HL-60 (cell line): ENCODE data around the gene PHLDB2.

Source experiments
- DNase-seq, 2 experiments: peaks; one replicate each; pipeline ENCODE4 v3.0.0-alpha.2; 2010 to 2020; ENCODE audit warnings: low read depth in 1 of 2, low spot score in 1 of 2
- H3K27ac ChIP-seq: fragments of 250-450 bp; sonication (Bioruptor Pico); replicated peaks from 2 replicates; pipeline ENCODE4 v1.5.1; 2020; ENCODE audit warnings: mild to moderate bottlenecking, moderate library complexity
- H3K27me3 ChIP-seq: fragments of 250-450 bp; sonication (Bioruptor Pico); 2 replicates; pipeline ENCODE4 v1.5.1; 2021; ENCODE audit warnings: mild to moderate bottlenecking, moderate library complexity; ENCODE audit not compliant: insufficient read depth, poor library complexity, severe bottlenecking
- H3K4me3 ChIP-seq: replicated peaks from 2 replicates; pipeline ENCODE4 v1.5.1; 2011; ENCODE audit warnings: mild to moderate bottlenecking, control low read depth, low read length; ENCODE audit not compliant: insufficient read depth
- GABPA ChIP-seq: IDR thresholded peaks from 2 replicates; pipeline ENCODE4 v1.6.1; 2012; ENCODE audit warnings: low read depth
- POLR2AphosphoS5 ChIP-seq: IDR thresholded peaks from 2 replicates; pipeline ENCODE4 v1.6.1; 2012; ENCODE audit warnings: low read depth
- SPI1 ChIP-seq: IDR thresholded peaks from 2 replicates; pipeline ENCODE4 v1.6.1; 2012; ENCODE audit warnings: low read depth, mild to moderate bottlenecking, borderline replicate concordance
- TF ChIP-seq, protein P1 (sequence below): IDR thresholded peaks from 2 replicates; pipeline ENCODE4 v1.6.1; 2012; ENCODE audit warnings: low read depth; ENCODE audit not compliant: insufficient replicate concordance
- TF ChIP-seq, protein P2 (sequence below): IDR thresholded peaks from one replicate; pipeline ENCODE4 v1.5.1; 2011; ENCODE audit warnings: low read length, control low read depth, inconsistent platforms; ENCODE audit not compliant: insufficient read depth

Gene PHLDB2

DNA sequence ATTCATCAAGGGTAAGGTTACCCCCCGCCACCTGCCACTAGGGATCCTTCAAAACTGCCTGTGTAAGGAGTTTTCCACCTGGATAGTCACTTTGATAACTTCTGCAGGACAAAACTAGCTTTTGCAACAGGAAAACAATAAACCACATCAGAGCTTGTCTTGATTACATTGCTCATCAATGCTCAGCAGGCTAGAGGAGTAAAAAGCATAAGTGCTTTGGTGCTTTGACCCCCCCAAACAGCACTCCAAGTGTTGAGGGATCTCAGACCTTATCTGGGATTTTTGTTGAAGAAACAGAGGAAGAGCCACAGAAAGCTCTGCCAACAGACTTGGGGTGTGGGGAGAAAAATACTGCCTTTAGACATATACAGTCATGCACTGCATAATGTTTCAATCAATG is 10.8 kb upstream of the PHLDB2 start:
- DNase-seq = no peak
- TF ChIP-seq, protein P1, sequence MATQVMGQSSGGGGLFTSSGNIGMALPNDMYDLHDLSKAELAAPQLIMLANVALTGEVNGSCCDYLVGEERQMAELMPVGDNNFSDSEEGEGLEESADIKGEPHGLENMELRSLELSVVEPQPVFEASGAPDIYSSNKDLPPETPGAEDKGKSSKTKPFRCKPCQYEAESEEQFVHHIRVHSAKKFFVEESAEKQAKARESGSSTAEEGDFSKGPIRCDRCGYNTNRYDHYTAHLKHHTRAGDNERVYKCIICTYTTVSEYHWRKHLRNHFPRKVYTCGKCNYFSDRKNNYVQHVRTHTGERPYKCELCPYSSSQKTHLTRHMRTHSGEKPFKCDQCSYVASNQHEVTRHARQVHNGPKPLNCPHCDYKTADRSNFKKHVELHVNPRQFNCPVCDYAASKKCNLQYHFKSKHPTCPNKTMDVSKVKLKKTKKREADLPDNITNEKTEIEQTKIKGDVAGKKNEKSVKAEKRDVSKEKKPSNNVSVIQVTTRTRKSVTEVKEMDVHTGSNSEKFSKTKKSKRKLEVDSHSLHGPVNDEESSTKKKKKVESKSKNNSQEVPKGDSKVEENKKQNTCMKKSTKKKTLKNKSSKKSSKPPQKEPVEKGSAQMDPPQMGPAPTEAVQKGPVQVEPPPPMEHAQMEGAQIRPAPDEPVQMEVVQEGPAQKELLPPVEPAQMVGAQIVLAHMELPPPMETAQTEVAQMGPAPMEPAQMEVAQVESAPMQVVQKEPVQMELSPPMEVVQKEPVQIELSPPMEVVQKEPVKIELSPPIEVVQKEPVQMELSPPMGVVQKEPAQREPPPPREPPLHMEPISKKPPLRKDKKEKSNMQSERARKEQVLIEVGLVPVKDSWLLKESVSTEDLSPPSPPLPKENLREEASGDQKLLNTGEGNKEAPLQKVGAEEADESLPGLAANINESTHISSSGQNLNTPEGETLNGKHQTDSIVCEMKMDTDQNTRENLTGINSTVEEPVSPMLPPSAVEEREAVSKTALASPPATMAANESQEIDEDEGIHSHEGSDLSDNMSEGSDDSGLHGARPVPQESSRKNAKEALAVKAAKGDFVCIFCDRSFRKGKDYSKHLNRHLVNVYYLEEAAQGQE = no peak
- TF ChIP-seq SPI1 (no peak), GABPA (no peak), POLR2AphosphoS5 (no peak)
- no peak overlapping the region for H3K27ac ChIP-seq
- peaks cover 4% of the 10 kb centered on the region for H3K27me3 ChIP-seq
- no peak overlapping the region for H3K4me3 ChIP-seq

DNA sequence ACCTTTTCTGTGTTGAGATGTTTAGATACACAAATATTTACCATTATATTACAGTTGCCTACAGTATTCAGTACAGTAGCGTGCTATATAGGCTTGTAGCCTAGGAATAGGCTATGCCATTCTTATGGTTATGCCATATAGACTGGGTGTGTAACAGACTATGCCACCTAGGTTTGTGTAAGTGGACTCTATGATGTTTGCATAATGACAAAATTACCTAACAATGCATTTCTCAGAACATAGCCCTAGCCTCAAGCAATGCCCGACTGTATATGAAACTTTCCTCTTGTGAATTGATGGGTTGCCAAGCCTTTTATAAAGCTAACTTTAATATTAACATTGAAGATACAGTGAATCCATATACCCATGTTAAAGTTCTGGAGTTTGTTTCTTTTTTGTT is 10.3 kb upstream of the PHLDB2 start:
- DNase-seq = no peak
- Histone ChIP-seq H3K27ac (no peak overlapping the region), H3K4me3 (no peak overlapping the region), H3K27me3 (peaks cover 4% of the 10 kb centered on the region)
- TF ChIP-seq, protein P1 = no peak
- no peak for TF ChIP-seq POLR2AphosphoS5
- no peak for TF ChIP-seq GABPA
- TF ChIP-seq SPI1 = no peak
- TF ChIP-seq, protein P2, sequence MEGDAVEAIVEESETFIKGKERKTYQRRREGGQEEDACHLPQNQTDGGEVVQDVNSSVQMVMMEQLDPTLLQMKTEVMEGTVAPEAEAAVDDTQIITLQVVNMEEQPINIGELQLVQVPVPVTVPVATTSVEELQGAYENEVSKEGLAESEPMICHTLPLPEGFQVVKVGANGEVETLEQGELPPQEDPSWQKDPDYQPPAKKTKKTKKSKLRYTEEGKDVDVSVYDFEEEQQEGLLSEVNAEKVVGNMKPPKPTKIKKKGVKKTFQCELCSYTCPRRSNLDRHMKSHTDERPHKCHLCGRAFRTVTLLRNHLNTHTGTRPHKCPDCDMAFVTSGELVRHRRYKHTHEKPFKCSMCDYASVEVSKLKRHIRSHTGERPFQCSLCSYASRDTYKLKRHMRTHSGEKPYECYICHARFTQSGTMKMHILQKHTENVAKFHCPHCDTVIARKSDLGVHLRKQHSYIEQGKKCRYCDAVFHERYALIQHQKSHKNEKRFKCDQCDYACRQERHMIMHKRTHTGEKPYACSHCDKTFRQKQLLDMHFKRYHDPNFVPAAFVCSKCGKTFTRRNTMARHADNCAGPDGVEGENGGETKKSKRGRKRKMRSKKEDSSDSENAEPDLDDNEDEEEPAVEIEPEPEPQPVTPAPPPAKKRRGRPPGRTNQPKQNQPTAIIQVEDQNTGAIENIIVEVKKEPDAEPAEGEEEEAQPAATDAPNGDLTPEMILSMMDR = no peak

DNA sequence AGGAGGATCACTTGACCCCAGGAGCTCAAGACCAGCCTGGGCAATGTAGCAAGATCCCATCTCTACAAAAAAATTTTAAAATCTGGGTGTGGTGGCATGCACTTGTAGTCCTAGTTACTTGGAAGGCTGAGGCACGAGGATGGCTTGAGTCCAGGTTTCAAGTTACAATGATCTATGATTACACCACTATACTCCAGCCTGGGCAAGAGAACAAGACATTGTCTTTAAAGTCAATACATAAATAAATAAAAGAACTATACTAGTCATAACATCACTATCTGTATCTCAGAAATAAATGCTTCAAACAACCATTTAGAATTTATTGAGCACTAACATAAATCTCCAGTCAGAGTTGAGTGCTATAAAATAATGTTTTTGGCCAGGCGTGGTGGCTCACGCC is 8.5 kb upstream of the PHLDB2 start:
- TF ChIP-seq, protein P2 = no peak
- TF ChIP-seq POLR2AphosphoS5 = no peak
- TF ChIP-seq, protein P1 = no peak
- TF ChIP-seq GABPA = no peak
- TF ChIP-seq SPI1 = no peak
- H3K27ac ChIP-seq = no peak overlapping the region
- DNase-seq = no peak
- H3K27me3 ChIP-seq = peaks cover 4% of the 10 kb centered on the region
- no peak overlapping the region for H3K4me3 ChIP-seq

DNA sequence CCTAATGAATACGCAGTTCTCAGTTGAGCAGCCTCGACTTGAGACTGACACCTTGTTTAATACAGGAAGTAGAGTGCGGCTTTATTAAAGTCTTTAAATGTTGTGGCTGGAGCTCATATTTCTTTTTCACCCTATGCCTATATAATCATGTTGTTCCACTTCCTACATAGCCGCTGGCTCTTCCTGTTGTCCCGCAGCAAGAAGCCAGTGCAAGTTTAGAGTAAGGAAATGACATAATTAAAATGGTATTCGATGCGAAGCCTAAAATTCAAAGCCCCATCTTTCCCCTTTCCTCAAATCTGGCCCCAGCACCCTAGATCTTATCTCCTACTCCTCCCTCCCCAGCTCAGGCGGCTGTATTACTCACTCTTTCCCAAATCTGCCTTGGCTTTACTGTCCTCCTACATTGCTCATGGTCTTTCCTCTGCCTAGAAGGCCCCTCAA is 7.5 kb upstream of the PHLDB2 start:
- no peak for DNase-seq
- Histone ChIP-seq H3K27ac (no peak overlapping the region), H3K27me3 (peaks cover 6% of the 10 kb centered on the region), H3K4me3 (no peak overlapping the region)
- TF ChIP-seq POLR2AphosphoS5 (no peak), SPI1 (no peak), GABPA (no peak)
- TF ChIP-seq, protein P2 = no peak
- TF ChIP-seq, protein P1 = no peak
